Endothelial cell of umbilical vein (primary cell): ENCODE data around the gene RRM1.

ENCODE experiments used
- CTCF ChIP-seq, 2 donors: IDR thresholded peaks; 1 replicate in 1 of 2; 2 replicates in 1 of 2; pipeline ENCODE4 v1.5.1; 2011; ENCODE audit warnings: low read length in 2 of 2, mild to moderate bottlenecking in 2 of 2, moderate library complexity in 2 of 2, control low read depth in 1 of 2, inconsistent platforms in 1 of 2, low read depth in 1 of 2; ENCODE audit not compliant: insufficient read depth in 1 of 2; ENCODE audit errors: extremely low read depth in 1 of 2
- EZH2 ChIP-seq: IDR thresholded peaks from 2 replicates; pipeline ENCODE4 v1.6.1; 2012; ENCODE audit warnings: borderline replicate concordance, low read depth, mild to moderate bottlenecking, moderate library complexity, low read length, inconsistent platforms; ENCODE audit not compliant: severe bottlenecking
- GATA2 ChIP-seq: IDR thresholded peaks from 2 replicates; pipeline ENCODE4 v1.7.0; 2011; ENCODE audit warnings: low read depth, mild to moderate bottlenecking, moderate library complexity, mixed read lengths, low read length; ENCODE audit not compliant: insufficient read length, insufficient read depth
- MAX ChIP-seq: IDR thresholded peaks from 2 replicates; pipeline ENCODE4 v1.6.1; 2011; ENCODE audit not compliant: insufficient read depth, insufficient read length
- POLR2A ChIP-seq: IDR thresholded peaks from 2 replicates; pipeline ENCODE4 v1.6.1; 2012; ENCODE audit warnings: low read depth, mild to moderate bottlenecking, control low read depth, low read length
- POLR2AphosphoS5 ChIP-seq: IDR thresholded peaks from 2 replicates; pipeline ENCODE4 v1.6.1; 2012; ENCODE audit warnings: low read depth, mild to moderate bottlenecking, control low read depth, low read length, moderate library complexity; ENCODE audit not compliant: insufficient read depth

DNA sequence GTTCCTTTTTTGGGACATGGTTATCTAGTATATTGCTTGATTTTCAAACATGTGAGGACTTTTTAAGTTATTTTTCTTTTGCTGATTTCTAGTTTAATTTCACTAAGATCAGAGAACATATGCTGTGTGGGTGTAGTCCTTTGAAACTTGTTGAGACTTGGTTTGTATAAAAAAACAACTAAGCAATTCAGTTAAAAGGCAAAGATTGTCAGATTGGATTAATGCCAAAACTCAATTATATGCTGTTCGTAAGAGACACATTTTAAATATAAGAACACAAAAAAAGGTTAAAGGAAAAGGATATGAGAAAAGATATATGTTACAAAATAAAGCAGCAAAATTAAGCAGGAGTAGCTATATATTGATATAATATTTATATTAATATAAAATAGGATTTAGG is 17.8 kb upstream of the RRM1 start:
- TF ChIP-seq CTCF (IDR thresholded peaks at IDR 0.05; ENCODE audit: extremely low read depth in 1 of 2, insufficient read depth in 1 of 2, low read depth in 1 of 2, low read length in 2 of 2): no peak
- no peak for TF ChIP-seq POLR2A
- no peak for TF ChIP-seq POLR2AphosphoS5
- TF ChIP-seq MAX: no peak
- no peak for TF ChIP-seq GATA2
- no peak for TF ChIP-seq EZH2
